NOMO-1 treated with dmso at 0.1 percent for 144 hours (cell line): Measurements from ENCODE around the gene CHST15.

ENCODE experiments used
- DNase-seq: peaks from one replicate; lab custom pipeline; 2025; ENCODE audit not compliant: unreplicated experiment; lab: John Stamatoyannopoulos, UW

Gene CHST15

DNA sequence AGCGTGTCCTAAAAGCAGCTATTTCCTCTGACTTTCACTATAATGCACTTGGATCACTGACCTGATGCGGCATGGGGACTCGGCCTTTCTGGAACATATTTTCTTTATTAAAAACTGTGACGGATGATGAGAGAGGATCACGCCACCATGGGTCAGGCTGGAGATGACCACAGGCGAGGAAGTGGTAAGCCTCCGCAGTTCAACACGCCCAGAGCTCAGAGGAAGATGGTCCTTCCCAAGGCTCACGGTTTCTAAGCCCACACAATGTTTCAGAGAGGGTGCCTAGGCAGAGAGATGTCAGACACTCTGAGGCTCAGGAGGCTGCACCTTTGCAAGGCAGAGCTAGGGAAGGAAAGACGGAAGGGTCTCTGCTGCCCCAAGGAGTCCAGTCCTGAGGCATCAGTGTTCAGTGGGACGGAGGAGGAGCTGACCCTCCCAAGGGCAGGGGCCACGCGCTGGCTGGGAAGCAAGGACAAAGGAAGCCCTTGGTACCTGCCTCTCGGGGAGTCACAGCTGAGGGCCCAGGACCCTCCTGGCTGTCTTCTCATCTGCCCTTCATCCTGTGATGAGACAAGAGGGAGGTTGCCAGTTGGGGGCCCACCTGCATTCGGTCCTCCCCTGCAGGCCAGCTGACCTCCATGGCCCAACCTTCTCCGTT lies 9.5 kb downstream of the CHST15 start:
- no peak for DNase-seq

DNA sequence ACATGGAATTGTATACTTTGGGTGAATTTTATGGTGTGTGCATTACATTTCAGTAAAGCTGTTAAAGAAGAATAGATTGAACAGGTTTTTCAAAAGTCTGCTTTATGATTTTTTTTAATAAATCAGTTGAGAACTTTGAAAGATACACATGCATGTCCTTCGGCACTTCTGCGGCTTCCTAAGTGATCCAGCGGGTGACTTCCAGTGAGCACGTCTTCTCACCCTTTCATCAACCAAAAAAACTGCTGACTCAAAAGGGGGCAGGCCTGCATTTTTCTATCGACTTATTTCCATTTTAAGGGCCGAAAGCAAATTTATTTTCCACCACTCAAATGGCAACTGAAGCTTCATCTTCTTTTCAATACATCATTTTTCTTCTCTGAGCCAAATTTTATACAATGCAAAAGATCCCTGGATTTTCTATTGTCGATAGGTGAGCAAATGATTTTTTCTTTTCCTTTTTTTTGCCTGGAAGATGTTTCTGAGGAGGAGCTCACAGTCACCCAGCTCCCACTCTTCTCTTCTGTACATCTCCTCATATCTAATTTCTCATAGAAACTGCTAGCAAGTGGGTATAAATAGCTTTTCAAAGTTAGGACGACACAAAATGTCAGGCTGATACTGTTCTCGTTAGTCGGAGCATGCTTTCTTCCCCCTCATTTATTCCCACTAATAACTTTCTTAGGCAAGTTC lies 10.2 kb downstream of the CHST15 start:
- no peak for DNase-seq

DNA sequence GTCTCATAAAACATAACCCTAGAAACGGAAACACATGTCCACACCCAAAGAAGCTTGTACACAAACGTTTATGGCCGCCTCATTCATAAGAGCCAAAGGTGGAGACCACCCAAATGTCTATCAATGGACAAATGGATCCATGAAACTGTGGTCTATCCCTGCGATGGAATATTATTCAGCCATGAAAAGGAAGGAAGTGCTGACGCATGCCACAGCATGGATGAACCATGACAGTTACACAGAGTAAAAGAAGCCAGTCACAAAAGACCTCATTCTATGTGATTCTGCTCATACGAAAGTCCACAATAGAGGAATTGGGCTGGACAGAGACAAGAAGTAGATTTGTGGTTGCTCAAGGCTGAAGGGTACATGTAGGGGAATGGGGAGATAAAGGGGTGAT lies 10.8 kb downstream of the CHST15 start:
- no peak for DNase-seq

DNA sequence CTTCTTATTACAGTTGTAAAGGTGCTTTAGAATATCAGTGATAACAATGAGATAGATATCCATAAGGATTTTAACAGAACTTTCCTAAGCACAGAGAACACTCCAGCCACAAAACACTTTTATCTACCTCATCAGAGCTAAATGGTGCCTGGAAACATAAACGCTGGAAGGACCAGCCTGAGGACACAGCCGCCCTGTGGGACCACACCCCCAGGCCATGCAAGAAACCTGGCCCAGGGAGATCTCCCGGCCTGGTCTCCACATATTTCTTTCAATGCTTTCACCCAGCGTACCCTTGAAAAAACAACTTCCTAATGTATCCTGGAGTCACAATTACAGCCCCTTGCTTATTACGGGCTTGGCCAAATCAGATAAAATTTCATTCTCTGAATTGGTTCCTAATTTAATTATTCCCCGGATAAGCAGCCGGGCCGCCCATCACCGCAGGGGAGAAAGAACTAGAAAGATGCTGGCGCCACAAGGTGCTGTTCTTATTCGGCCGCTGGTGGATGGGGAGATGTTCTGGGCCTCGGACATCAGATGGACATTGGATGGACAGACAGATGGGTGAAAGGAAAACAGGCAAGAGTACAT lies 11.8 kb downstream of the CHST15 start:
- no peak for DNase-seq

DNA sequence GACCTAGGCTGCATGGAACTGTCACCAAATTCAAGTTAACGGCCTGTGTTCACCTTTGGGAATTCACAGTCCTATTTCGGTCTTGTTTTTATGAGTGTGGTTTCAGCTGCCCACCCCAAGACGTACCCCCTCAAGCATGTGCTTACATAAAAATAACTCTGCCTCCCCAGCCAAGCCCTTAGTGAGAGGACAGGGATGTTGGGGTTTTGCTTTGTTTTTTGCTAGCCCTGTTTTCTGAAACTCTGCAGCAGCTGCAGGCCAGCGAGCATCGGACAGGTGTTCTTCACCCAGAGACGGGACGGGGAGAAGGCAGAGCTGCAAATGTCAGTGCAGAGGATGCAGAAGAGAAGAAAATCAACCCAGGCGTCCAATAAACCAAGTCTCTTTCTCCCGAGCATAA lies 13.5 kb downstream of the CHST15 start:
- no peak for DNase-seq

DNA sequence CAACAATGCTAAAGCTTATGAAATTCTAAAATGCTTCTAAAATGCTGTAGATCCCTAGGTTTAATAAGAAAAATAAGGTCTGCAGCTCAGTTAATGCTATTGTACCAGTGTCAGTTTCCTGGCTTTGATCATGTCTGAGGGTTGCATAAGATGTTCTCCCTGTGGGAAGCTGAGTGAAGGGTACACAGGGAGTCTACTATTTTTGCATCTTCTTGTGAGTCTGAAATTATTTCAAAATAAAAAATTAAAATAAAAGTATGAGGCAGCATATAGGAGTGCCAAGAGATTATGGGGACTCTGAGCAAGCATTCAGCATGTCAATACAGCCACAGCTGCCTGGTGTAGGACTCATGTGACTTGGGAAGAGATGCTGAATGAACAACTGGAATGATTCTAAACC lies 14.7 kb downstream of the CHST15 start:
- DNase-seq, result no peak

DNA sequence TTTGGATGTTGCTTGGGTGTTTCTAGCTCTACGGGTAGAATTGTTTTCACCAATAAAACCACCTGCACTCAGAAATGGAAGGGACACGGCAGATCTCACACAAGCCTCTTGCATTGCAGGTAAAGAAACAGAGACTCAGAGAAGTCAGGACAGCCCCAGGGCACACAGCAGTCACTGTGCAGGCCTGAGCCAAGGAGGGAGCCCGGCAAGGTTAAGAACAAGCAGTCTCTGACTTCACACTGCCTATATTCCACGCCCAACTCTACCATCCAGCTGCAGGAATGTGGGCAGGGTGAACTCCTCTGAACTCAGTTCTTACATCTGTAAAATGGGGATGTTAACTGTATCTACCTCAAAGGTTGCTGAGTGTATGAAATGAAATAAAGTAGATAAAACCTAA lies 15.4 kb downstream of the CHST15 start:
- DNase-seq, result no peak

DNA sequence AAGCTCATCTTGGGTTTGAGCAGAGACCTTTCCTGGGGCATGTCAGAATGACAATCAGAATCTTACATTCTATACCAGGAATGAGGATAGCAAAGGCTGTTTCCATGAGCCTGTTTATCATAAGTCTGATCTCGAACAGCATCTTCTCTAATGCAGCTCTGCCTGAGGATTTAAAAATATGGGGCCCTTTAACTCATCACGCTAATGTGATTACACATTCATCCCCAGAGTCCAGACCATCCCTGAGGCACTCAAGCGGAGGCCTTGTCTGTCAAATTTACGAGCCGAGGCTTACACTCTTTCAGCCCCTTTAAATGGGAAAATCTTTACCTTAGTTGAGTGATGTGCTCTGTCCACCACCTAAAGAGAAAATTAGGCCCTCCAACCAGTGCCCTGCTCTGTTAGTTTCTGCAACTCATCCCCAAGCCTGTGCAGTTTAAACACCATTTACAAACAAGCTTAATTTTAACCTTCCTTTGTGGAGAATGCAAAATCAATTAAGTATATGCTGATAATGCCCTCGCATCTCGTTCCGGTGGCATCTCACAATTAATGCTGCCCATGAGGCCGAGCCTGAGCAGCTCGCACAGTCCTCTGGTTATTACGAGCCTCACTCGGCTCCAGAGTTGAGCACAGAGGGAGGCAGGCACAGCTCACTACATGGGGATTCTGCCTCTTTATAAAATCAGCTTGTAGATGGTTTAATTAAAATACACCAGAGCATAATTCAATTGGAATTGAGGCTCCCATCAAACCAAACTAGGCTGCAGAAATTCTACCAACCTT lies 16.0 kb downstream of the CHST15 start:
- no peak for DNase-seq

DNA sequence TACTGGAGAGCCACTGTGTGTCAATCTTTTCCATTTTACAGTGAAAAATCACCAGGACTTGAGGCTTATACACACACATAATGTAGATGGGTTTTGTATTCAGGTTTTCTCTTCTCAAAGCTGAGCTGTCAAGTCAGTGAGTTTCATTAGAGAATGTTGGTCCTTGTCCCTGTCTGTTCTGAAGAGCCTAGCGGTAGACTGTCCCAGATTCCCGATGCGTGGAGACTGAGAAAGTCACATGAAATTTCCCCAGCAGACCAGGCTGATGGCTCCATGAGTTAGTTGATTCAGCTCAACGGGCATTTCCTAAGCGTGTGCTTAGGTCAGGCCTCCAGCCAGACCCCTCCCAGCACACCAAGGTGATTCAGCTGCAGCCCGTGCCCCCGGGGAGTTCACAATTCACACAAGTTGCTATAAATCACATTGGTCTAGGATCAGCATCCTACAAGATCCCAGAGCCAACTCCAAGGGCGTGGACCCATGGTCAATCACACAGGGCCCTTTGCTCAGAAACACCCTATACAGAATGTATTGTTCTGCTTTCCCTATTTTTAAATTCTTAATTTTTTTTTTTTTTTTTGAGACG lies 17.2 kb downstream of the CHST15 start:
- DNase-seq, result no peak

DNA sequence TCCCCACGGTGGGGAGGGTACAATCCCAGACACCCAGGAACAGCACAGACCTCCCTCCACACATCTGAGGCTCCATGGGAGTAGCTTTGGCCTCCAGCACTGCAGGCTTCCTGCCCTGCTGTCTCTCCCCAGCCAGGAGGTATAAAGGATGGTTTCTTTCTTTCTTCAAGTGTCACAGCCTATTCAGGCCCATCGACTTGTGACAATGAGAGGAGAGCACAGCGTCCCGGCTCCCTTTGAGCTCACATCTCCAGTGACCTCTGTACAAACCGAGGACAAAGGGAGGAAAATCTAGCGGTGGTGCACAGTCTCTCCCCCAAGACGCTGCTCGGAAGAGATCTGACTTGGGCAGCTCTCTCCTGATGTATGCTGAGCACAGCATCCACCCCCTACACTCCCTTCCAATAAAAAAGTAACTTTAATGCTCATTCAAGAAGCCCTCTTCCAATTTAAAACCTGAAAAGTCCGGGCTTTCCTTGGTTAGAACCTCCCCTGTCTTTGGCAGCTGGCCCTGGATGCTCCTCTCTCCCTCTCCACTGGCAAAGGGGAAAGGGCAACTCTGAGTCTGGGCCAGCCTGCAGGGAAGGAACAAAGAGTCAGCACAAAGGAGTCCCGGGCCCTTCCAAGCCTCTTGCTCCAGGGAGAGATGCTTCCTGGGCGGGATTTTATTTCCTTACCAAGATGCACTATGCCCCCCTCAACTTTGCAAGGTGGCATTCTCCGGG lies 18.0 kb downstream of the CHST15 start:
- no peak for DNase-seq

DNA sequence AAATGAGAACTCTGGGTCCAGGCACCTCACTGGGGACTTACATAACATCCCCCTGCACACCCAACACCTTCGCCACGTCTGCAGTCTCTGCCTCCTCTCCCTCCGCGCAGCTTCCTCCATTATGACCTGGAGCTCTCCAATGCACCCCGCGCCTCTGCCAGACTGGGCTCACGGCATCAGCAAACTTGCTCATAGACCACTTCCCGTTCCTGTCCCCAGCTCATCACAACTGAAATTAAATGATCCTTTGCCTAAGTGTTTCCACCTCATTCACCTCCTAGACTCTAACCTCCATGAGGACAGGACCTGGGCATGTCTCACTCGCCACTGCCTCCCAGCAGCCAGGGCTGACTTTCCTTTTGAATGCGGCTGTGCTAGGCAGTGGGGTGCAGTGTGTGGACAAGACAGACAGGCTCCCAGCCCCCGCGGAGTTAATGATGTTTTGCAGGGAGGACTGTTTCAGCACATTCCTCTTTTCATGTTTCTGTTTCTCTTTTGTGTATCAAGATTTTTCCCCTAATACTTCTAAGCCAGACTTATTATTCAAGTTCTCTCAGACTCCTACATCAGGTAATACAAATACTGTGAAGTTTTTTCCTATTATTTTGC lies 18.8 kb downstream of the CHST15 start:
- DNase-seq, result peak; percentile 84

DNA sequence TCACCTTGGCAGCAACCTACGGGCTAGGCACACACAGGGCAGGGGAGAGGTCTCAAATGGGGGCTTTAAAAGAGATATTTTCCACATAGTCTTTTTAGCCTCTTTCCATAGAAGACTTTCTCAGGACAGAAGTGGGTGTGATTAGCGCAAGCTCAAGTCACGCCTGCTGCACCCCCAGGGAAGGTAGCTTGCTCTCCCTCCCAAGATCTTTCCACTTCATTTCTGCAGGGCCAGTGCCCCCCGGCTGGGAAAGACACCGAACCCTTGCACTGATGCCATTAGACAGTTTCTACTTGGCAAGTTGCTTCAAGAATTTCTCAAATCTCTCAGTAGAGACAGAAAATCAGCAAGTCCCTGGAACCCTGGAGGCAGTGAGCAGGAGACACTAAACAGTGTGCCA lies 19.4 kb downstream of the CHST15 start:
- DNase-seq, result no peak

DNA sequence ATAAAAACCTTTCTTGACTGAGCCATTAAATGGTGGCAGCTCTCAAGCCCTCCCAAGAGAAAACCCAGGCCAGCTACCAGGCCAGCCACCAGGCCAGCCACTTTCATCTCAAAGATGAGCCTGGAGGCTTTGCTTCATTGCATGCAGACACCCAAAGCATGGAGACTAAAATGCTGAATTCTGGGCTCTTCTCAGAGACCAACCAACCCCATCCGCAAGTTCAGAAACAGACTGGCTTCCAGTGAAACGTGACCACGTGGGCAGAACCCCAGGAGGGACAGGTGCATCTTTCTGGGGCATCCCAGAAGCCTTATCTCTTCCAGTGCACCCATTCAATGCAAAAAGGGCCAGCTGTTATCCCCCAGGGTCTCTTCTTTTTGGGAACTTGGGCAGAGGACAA lies 20.9 kb downstream of the CHST15 start:
- no peak for DNase-seq

DNA sequence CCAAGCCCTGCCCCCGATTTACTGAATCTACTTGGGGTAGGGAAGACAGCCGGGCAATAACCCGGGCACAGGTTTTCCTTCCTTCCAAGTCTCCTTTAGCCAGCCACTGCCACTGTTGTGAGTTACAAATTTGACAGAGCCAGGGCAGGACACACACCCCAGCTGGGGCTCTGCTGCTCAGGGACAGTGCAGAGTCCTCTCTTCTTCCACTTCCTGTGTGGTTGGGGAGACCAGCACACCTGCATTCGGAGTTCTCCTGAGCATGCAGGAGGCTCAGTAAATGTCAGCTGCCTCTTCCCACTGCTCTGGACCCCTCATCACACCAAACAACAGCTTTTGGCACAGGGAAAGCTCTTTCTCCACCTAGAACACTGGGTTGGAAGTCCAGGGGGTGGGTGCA lies 21.3 kb downstream of the CHST15 start:
- DNase-seq, result no peak

DNA sequence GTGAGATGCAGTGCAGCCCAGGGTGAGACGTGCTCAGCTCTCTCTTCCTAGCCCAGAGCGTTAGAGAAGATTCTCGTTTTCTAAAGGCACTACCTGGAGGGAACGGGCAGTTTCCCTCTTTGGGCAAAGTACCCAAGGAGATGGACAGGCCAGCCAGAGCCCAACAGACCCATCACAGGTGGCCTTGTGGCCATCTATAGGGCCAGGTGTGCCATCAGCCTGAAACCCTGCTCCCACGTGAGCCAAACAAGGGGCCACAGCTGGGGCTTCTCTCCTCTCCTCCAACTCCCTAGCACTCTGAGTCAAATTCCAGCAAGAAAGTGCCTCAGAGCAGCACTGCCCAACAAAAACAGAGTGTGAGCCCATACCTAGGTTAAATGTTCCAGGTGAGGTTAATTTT lies 22.3 kb downstream of the CHST15 start:
- no peak for DNase-seq

DNA sequence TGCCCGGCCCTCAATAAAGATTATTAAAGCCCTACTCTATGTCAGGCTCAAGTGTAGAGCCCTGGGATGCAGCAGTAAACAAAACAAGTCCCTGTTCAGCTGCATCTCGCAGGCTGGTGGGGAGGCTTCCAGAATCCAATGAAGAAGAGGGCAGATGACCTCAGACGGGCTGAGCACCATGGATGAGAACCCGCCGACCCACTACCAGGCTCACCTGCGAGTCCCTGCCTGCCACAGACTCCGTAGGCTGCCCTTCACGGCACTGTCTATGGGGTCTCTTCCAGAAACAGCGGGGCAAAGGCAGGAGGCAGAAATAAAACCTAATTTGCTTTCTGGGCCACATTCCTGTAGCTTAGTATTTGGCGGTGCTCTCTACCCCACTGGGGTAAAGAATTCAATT lies 22.7 kb downstream of the CHST15 start:
- DNase-seq, result no peak

DNA sequence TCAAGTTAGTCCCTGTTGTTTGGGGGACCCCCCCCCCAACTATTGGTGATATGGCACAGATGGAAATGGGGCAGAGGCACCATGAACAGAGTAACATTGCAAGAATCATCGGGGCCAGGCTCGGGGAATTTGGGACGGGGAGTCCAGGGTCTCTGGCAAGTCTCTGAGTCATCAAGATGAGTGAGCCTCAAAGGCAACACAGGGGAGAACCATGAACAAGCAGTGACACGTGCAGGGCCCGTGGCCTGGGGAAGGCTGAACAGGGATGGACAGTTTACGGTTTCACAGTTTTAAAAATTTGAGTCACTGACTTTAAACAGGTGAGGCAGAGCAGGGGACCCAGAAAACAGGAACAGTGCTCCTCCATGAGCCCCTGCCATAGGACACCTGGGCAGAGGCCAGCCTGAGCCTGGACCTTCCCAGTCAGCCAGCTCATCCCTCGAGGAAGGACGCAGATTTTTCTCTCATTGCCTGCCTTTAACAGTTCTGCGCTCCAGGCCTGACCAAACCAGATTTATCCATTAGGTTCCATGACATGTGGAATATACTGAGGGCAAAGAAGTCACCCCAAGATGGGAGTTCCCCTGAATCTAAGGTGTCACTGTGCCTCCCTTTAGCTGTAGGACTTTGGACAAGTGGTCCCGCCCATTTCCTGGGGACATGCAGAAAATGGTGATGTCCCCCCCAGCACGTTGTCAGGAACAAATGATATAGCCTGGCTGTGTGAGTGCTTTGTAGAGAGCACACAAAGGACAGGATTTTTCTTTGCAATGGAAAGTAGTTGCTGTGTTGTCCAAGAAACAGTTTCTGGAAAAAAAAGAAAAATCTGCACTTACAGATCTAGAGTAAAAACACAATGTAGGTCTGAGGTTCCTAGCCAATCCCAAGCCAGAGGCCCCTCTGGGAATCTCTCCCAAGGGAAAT lies 23.8 kb downstream of the CHST15 start:
- DNase-seq, result no peak

DNA sequence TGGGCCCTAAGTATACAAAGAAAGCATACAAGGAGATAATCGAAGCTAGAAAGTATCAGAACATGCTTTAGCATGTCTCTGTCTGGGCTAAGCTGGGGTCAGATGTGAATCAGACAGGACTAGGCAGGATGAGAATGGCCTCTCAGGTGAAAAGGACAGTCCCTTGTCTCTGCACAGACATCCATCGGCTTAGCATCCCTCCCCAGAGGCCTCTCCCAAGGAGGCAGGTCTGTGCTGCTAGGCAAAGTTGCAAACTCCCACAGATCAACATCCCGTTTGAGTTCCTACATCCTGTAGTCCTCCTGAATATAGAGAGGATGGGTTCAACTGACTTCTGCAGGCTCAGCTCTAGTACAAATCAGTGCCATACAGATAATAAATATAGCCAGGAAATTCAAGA lies 24.5 kb downstream of the CHST15 start:
- no peak for DNase-seq

DNA sequence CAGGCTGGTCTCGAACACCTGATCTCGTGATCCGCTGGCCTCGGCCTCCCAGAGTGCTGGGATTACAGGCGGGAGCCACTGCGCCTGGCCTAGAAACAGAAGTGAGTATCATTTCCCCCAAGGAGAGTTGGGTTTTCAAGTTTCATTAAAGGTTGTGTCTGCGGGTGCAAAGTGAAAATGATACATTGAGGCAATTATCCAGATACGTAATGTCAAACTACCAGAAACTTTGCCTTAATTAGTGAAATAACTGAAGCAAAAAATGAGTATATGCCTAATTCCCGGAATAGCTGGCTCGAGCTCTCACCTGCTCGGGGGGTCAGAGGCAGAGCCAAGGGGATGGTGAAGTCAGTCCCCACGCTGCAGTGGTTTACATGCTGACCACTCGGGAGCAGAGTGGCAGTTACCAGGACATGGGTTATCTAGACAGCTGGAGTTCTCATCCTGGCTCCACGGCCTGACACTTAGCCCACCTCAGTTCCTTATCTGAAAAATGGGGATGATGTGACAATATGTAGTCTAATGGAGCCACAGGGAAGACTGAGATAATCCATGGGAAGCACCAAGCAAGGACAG lies 25.5 kb downstream of the CHST15 start:
- no peak for DNase-seq
